C1 segment of cervical spinal cord (tissue), 14 donors: ENCODE measurements around the gene MCC.
"Not testable (repeated sequence)": the region's sequence is repeated elsewhere in the genome, so short reads cannot be mapped to it uniquely, and the experiment has no call there.

ENCODE experiments used
- DNase-seq, 14 donors: peaks; one replicate each; lab custom pipeline; 2025; lab: John Stamatoyannopoulos, UW

MCC gene

GRCh38 chr5:113491022-113491421 is 2.8 kb upstream of the MCC start:
- DNase-seq = no peak

DNA sequence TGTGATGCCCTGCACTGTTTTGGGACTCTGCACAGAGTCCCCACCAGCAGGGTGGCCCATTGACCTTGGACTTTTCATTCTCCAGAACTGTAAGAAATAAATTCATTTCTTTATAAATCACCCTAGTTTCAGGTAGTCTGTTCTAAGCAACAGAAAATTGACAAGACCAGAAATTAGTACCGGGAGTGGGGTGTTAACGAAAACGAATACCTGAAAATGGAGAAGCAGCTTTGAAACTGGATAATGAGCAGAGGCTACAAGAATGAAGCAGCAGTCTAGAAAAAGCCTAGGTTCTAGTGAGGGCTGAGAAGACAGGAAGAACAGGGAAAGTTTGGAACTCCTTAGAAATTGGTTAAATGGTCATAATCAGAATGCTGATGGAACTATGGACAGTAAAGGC is 2.1 kb upstream of the MCC start:
- DNase-seq = no peak

GRCh38 chr5:113489299-113489698 is 1.0 kb upstream of the MCC start:
- DNase-seq = no peak

DNA sequence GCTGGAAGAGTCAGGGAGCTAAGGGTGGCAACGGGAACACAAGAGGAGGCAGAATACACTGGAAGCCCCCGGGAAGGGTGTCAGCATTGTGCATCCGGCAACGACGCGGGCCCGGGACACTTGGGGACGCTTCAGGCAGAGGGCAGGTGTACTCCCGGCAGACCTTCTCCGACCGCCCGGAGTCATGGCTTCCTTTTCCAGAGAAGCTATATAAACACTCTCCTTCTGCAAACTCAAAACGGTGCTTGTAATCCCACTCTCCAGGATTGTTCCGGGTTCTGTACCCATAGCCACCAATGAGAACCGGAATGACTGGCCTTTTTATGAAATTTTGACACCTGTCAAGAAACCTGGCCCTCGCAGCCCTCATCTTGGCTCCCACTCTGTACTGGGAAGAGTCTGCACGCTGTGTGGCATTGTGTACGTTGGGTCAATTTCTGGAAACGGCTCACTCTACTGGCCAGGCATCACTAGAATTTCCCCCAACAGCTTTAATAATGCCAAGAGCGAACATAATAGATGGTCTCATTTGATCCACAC is 462 bp upstream of the MCC start:
- no peak for DNase-seq

DNA sequence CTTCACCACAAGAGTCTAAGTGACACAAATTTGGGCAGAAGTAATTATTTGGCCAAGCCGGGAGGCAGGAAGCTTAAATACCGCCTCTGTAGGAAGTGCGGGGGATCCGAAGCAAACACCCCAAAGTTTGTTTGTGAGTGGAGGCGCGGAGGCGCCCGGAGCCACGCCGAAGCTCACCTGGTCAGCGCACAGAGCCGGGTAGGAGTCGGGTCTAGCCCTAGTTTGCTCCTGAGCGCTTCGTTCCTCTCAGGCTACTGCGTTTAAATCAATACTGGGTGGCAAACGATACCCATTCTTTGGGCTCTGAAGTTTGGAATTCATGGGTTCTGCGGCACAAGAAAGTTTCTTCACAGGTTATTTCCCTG is 855 bp downstream of the MCC start:
- no peak for DNase-seq

- DNase-seq = no peak
Observed at GRCh38 chr5:113480243-113480642, 8.0 kb downstream of the MCC start.

DNA sequence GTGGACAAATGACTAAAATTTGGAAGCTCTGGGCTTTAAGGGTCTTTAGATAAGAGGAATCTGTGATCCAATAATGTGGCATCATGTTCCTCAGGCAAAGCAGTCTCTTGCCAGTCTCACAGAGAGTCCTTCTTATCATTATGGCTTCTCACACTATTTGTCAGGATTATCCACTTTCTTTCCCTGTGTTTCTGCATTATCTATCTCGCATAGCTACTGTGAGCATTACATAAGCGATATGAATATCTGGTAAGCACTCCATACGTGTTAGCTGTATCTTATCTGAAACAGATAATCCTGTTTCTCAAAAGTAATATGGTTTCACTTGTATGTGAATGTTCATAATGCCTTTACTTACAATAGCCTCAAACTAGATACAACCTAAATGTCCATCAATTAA is 9.6 kb downstream of the MCC start:
- DNase-seq = no peak

- DNase-seq = no peak
Observed at GRCh38 chr5:113474100-113474728, 14.0 kb downstream of the MCC start.

- no peak for DNase-seq
Observed at GRCh38 chr5:113463032-113463431, 25.2 kb downstream of the MCC start.

DNA sequence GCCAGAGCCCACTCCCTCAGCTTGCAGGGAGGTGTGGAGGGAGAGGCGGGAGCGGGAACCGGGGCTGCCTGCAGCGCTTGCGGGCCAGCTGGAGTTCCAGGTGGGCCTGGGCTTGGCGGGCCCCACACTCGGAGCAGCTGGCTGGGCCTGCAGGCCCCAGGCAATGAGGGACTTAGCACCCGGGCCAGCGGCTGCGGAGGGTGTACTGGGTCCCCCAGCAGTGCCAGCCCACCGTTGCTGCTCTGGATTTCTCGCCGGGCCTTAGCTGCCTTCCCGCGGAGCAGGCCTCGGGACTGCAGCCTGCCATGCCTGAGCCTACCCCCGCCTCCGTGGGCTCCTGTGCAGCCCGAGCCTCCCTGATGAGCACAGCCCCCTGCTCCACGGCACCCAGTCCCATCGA is 31.1 kb downstream of the MCC start:
- DNase-seq = not testable (repeated sequence)

- DNase-seq = no peak
Observed at GRCh38 chr5:113452941-113453340, 35.3 kb downstream of the MCC start.

- DNase-seq = no peak
Observed at GRCh38 chr5:113451797-113452196, 36.5 kb downstream of the MCC start.

DNA sequence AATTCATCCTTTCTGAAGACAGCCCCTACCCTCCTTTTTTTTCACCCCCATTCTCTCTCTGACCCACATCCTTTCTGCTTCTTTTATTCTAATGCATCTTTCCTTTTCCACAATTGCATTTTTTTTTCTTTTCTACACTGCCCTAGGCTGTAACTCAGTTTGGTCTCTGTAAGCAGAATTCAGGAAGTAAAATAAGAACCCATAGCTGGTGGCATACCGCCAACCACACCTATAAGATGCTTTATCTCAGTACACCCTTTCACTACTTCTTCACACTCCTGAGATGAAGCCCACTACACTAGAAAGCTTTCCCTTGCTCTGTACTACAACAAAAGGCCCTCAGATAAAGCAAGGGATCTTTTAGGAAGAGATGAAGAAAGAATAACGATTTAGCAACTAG is 37.3 kb downstream of the MCC start:
- DNase-seq = no peak

DNA sequence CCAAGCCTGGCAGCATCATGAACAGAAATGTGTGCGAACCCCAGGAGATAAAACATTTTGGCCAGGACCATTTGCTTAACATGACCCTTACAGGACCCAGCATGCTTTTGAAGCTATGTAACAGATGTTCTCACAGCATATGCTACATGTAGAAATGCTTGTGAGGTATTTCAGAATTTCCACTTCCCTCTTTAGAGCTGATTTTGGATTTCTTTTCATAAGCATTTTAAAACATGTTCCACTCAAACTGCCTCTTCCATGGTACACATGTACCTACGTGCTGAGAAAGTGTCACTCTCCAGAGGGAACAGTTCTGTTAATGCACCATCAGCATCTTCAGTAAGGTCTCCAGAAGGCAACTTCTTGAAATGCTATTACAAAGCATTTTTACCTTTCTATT is 37.8 kb downstream of the MCC start:
- DNase-seq = no peak

- no peak for DNase-seq
Observed at GRCh38 chr5:113448252-113448651, 40.0 kb downstream of the MCC start.

DNA sequence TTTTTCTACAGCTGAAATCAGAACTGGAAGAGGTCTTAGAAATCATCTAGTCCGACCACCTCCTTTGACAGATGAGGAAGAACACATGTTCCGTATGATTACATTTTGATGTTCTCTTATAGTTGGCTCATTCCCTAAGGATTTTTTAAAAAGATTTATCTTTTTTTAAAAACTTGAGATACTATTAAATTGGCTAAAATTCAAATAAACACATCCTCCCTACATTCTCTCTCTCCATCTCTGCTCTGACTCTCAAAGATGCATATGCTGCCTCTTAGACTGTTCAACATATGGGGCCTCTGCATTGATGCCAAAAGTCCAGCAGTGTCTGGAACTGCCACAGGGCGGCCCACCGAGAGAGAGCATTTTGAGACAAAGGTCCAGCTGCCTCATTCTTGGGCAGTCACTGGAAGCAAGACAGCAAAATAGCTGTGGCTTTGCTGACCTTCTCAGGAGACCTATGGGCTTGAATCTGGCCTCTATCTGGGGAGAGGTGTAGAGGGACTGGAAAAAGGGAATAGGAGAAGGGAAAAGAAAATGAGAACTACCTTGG is 40.7 kb downstream of the MCC start:
- DNase-seq = peak in 1 of 14 donors; percentile 61

GRCh38 chr5:113446358-113446927 is 41.8 kb downstream of the MCC start:
- DNase-seq = no peak

- no peak for DNase-seq
Observed at GRCh38 chr5:113437111-113437510, 51.1 kb downstream of the MCC start.

- no peak for DNase-seq
Observed at GRCh38 chr5:113435575-113435974, 52.7 kb downstream of the MCC start.

DNA sequence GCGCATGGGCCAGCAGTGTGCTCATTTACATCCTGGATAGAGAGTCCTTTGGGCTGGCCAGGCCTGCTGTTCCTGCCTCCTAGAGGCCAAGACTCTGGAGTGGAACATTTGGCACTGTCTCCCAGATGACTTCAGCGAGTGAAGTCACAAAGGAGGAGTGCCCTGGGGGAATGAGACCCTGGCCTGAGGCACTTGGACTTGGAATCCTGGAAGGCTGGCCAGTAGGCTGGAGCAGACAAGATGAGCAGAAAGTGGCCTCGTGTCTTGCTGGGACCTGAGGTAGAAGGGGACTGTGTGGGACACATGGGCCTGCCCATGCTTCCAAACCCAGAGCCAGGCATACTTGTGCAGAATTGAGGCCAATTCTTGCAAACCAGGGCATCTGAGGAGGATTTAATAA is 53.4 kb downstream of the MCC start, which contains the start of gene TSSK1B:
Gene TSSK1B, minus strand, starts transcription at position 101 of the 400 bp plus-strand sequence. CDS start 150 bp downstream, outside the sequence.
- no peak for DNase-seq

DNA sequence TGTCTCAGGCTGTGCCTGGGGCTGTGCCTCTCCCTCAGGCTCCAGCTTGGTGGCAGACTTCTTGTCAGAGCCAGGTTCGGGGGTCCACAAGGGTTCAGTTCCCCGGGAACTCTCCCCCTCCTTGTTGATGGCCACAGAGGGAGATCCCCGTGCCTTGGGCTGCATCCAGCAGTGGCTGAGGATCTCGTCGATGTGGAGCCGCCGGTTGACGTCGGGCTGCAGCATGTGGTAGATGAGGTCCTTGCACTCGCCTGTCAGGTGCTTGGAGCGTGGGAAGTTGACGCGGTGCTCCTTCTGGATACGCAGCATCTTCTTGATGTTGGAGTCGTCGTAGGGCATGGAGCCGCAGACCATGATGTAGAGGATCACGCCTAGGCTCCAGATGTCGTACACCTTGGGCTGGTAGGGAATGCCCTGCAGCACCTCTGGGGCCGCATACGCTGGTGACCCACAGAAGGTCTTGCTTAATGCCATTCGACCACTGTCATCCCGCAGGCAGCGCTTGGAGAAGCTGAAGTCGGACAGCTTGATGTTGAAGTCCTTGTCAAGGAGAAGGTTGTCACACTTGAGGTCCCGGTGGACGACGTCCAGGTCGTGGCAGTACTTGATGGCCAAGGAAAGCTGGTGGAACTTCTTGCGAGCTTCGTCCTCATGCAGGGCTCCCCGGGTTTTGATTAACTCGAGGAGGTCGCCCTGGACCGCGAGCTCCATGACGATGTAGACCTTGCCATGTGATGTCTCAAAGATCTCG is 54.2 kb downstream of the MCC start:
- no peak for DNase-seq

- DNase-seq = no peak
Observed at GRCh38 chr5:113433071-113433470, 55.2 kb downstream of the MCC start.
